ENCODE data around the gene TSEN15.

The TSEN15 gene

GRCh38 chr1:184101571-184101970 lies 50.0 kb downstream of the TSEN15 start:
- DNase-seq (ENCODE audit: low read depth): no peak

DNA sequence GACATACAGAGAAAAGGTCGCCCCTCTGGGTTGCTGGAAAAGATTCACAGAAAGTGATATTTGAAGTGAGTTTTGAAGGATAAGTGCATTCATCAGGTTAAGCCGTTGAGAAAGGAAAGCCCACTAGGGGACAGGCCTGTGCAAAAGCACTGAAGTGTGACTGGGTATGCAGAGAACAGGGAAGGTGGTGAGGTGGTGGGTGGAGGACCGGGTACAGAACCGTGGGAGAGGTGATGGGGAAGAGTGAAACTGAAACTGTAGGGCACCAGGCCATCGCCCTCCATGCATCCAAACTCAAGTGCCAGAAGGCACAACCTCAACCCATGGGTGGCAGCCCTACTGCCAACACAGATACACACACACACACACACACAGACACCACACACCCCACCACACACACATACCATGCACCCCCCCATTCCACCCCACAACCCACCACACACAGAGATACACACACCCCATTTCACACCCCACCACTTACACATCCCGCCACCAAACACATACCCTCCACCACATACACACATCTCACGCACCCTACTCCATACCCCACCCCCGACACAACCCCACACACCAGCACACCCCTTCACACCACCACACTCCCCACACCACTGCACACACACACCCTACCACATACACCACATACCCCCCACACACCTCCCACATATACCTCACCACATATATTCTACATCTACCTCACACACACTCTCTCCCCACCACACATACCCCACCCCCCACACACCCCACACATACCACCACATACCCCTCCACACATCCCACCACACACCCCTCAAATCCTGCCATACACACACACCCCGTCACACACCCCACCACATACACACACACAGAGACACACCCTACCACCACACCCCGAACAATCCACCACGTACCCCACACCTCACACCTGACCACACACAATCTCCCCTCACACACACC lies 59.0 kb downstream of the TSEN15 start:
- no peak for DNase-seq (ENCODE audit: low read depth)

DNA sequence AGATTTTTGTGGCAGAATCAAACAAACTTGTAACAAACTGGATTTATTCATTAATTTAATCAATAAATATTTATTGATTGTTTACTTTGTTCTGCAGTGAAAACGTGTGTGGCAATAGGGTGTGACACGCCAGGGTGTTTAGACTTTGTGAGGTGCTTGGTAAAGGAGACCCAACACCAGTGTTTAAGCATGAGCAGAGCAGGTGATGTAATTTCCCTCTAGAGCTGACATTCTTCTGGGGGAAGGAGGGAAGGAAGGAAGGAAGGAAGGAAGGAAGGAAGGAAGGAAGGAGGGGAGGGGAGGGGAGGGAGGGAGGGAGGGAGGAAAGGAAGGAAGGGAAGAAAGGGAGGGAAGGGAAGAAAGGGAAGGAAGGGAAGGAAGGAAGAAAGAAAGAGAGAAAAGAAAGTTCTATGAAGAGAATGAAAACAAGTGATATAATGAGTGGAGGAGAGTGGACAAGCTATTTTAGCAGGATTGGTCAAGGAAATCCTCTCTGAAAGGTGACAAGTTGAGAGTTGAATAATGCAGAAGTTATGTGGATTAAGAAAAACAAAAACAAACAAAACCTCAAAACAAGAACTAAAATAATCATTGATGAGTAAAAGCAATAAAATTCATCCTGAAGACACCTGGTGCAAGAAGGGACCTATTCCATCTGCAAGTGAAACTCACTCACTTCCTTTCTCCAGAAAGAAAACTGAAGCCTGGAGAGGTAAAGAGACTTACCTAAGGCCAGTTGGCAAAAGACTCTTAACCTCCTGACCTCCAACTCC lies 60.8 kb downstream of the TSEN15 start:
- no peak for DNase-seq (ENCODE audit: low read depth)

- DNase-seq (ENCODE audit: low read depth): no peak
These were observed 61.7 kb downstream of the TSEN15 start for GRCh38 chr1:184113251-184113650.

- no peak for DNase-seq (ENCODE audit: low read depth)
These were observed 63.4 kb downstream of the TSEN15 start for GRCh38 chr1:184114818-184115398.

GRCh38 chr1:184116287-184116686 lies 64.8 kb downstream of the TSEN15 start:
- DNase-seq (ENCODE audit: low read depth): no peak

- DNase-seq (ENCODE audit: low read depth): peak; percentile 87
These were observed 66.5 kb downstream of the TSEN15 start for GRCh38 chr1:184118046-184118445.

Data from fibroblast of gingiva (primary cell).